Cardiac septum (tissue), 1 donor: ENCODE measurements around the gene MKRN1. TPM values are rescaled to one million over a fixed set of nuclear protein-coding genes. Genes with fewer than 3 reads are reported as not detected.
"Not testable (repeated sequence)": the region's sequence is repeated elsewhere in the genome, so short reads cannot be mapped to it uniquely, and the experiment has no call there.

ENCODE experiments used
- DNase-seq: peaks from one replicate; pipeline ENCODE4 v3.0.0-alpha.2; 2020; ENCODE audit warnings: low spot score
- intact Hi-C: fragments of 100-400 bp; cut with DNase I; formaldehyde crosslinking; loops from one replicate; pipeline ENCODE4 v1.14.0; 2022
- total RNA-seq: library from RNA; stranded (reverse); fragmentation: NEBNext Ultra II Directional; extraction: Animal tissue kit (Norgen Biotek cat#: 25700); gene quantifications from one replicate; pipeline ENCODE4 v1.2.1, GENCODE V29; 2021
- donor health status: DM: no; HTN: no; CAD: no.

Gene MKRN1
- total RNA-seq, 1 donor from 2014 or later = 95.0 TPM

- DNase-seq = no peak
- intact Hi-C loops = no loop called here
Measured at GRCh38 chr7:140489026-140489359, 9.7 kb upstream of the MKRN1 start.

- intact Hi-C loops = no loop called here
- DNase-seq = no peak
Measured at GRCh38 chr7:140485500-140486265, 6.4 kb upstream of the MKRN1 start.

- intact Hi-C loops = no loop called here
- no peak for DNase-seq
Measured at GRCh38 chr7:140484951-140485499, 5.7 kb upstream of the MKRN1 start.

- intact Hi-C loops = no loop called here
- no peak for DNase-seq
Measured at GRCh38 chr7:140484479-140484878, 5.2 kb upstream of the MKRN1 start.

- DNase-seq = no peak
- intact Hi-C loops = loop anchor here (2.0 to 5.0 kb wide), 2 partner anchors 38 to 173 kb away; no protein-coding TSS in a partner anchor
Measured at GRCh38 chr7:140479739-140480084, 407 bp upstream of the MKRN1 start.

GRCh38 chr7:140478246-140479061 lies 851 bp downstream of the MKRN1 start:
- intact Hi-C loops = loop anchor here (2.0 to 5.0 kb wide), 2 partner anchors 39 to 174 kb away; no protein-coding TSS in a partner anchor
- no peak for DNase-seq

GRCh38 chr7:140476698-140477261 lies 2.5 kb downstream of the MKRN1 start:
- no peak for DNase-seq
- intact Hi-C loops = loop anchor here (5.0 kb wide), 1 partner anchor 41 kb away; no protein-coding TSS in a partner anchor

GRCh38 chr7:140475747-140476333 lies 3.5 kb downstream of the MKRN1 start:
- intact Hi-C loops = loop anchor here (5.0 kb wide), 1 partner anchor 41 kb away; no protein-coding TSS in a partner anchor
- no peak for DNase-seq

GRCh38 chr7:140463111-140463510 lies 16.2 kb downstream of the MKRN1 start:
- no peak for DNase-seq
- intact Hi-C loops = no loop called here

- intact Hi-C loops = no loop called here
- no peak for DNase-seq
Measured at GRCh38 chr7:140458916-140459315, 20.4 kb downstream of the MKRN1 start.

- no peak for DNase-seq
- intact Hi-C loops = no loop called here
Measured at GRCh38 chr7:140458201-140458600, 21.1 kb downstream of the MKRN1 start.

- DNase-seq = no peak
- intact Hi-C loops = no loop called here
Measured at GRCh38 chr7:140456551-140457051, 22.7 kb downstream of the MKRN1 start.

- no peak for DNase-seq
- intact Hi-C loops = no loop called here
Measured at GRCh38 chr7:140455743-140456142, 23.6 kb downstream of the MKRN1 start.

- no peak for DNase-seq
- intact Hi-C loops = no loop called here
Measured at GRCh38 chr7:140454657-140455015, 24.7 kb downstream of the MKRN1 start.

GRCh38 chr7:140453785-140454656 lies 25.3 kb downstream of the MKRN1 start:
- intact Hi-C loops, DNase-seq: not testable (repeated sequence)

- no peak for DNase-seq
- intact Hi-C loops = no loop called here
Measured at GRCh38 chr7:140453273-140453672, 26.0 kb downstream of the MKRN1 start.

GRCh38 chr7:140451716-140452115 lies 27.6 kb downstream of the MKRN1 start:
- intact Hi-C loops = no loop called here
- DNase-seq = no peak

- intact Hi-C loops = no loop called here
- no peak for DNase-seq
Measured at GRCh38 chr7:140448781-140449480, 30.4 kb downstream of the MKRN1 start.
